Panc1 (cell line): ENCODE measurements around the gene PERCC1. TPM values are rescaled to one million over a fixed set of nuclear protein-coding genes. Genes with fewer than 3 reads are reported as not detected.

ENCODE experiments used
- ATAC-seq: fragments of 200-7000 bp; cut with Tn5 transposase; 2 replicates; pipeline ENCODE4 v1.9.1; 2020; ENCODE audit warnings: mild to moderate bottlenecking, moderate library complexity
- BruUV-seq: library from RNA; stranded (reverse); fragments of 400-500 nt; replicated peaks from 2 replicates; lab custom pipeline; 2021; lab: Mats Ljungman, UMichigan
- CTCF ChIA-PET: fragments of 300-600 bp; sonication (Branson Sonifier 250); formaldehyde crosslinking; loops from one replicate; lab custom pipeline; 2022; ENCODE audit warnings: antibody characterized with exemption; lab: Charles Lee
- POLR2A ChIA-PET: fragments of 300-600 bp; sonication (Branson Sonifier 250); formaldehyde crosslinking; loops from one replicate; lab custom pipeline; 2022; ENCODE audit warnings: antibody characterized with exemption; lab: Charles Lee
- DNase-seq: peaks from one replicate; pipeline ENCODE4 v3.0.0-alpha.2; 2010; ENCODE audit warnings: low read depth, low spot score
- H3K27ac ChIP-seq: 2 replicates; pipeline ENCODE4 v1.5.1; 2011; ENCODE audit warnings: mild to moderate bottlenecking, low read length, inconsistent platforms
- H3K27me3 ChIP-seq: fragments of 200-500 bp; sonication (Bioruptor generic); 2 replicates; pipeline ENCODE4 v1.6.0; 2014; ENCODE audit warnings: low read length, inconsistent platforms; ENCODE audit not compliant: control insufficient read depth, insufficient read depth
- H3K36me3 ChIP-seq: fragments of 200-500 bp; sonication (Bioruptor generic); 2 replicates; pipeline ENCODE4 v1.5.1; 2014; ENCODE audit warnings: inconsistent platforms, mild to moderate bottlenecking, low read length, moderate library complexity; ENCODE audit not compliant: control insufficient read depth, insufficient read depth
- H3K4me1 ChIP-seq: 2 replicates; pipeline ENCODE4 v1.5.1; 2011; ENCODE audit warnings: inconsistent platforms, mild to moderate bottlenecking, low read length, moderate library complexity; ENCODE audit not compliant: control insufficient read depth, insufficient read depth
- H3K4me3 ChIP-seq, 2 experiments: 2 replicates each; pipeline ENCODE4 v1.5.1; 2011 to 2012; ENCODE audit warnings: low read depth in 2 of 2, low read length in 2 of 2, mild to moderate bottlenecking in 2 of 2, inconsistent platforms in 1 of 2, moderate library complexity in 1 of 2
- H3K9me3 ChIP-seq: fragments of 200-500 bp; sonication (Bioruptor generic); 2 replicates; pipeline ENCODE4 v1.5.1; 2014; ENCODE audit warnings: low read depth, mild to moderate bottlenecking, inconsistent platforms, low read length, moderate library complexity; ENCODE audit not compliant: control insufficient read depth, insufficient read depth
- POLR2AphosphoS5 ChIP-seq: IDR thresholded peaks from 2 replicates; pipeline ENCODE4 v1.6.1; 2012; ENCODE audit warnings: mild to moderate bottlenecking, low read depth, low read length, moderate library complexity
- SIN3A ChIP-seq: IDR thresholded peaks from 2 replicates; pipeline ENCODE4 v1.6.1; 2012; ENCODE audit warnings: low read depth, mild to moderate bottlenecking, low read length, moderate library complexity, borderline replicate concordance; ENCODE audit not compliant: insufficient read depth
- TCF7L2 ChIP-seq: IDR thresholded peaks from 2 replicates; pipeline ENCODE4 v1.6.1; 2011; ENCODE audit warnings: mild to moderate bottlenecking, low read depth, low read length, inconsistent platforms
- in situ Hi-C: cut with HindIII; loops from 2 replicates; pipeline ENCODE4 v1.10.0; 2016; ENCODE audit warnings: low sequenced_read_pairs, low pct_unique_long_range_greater_than_20kb
- intact Hi-C: fragments of 100-400 bp; cut with micrococcal nuclease; formaldehyde crosslinking; loops from one replicate; pipeline ENCODE4 v1.10.0; 2022; ENCODE audit not compliant: unreplicated experiment
- total RNA-seq: library from RNA; stranded (reverse); gene quantifications from one replicate; pipeline ENCODE4 v1.2.1, GENCODE V29; 2021; ENCODE audit not compliant: unreplicated experiment
- TF ChIP-seq, protein P1 (sequence below): fragments of 450-650 bp; IDR thresholded peaks from 2 replicates; pipeline ENCODE4 v1.5.1; 2017; ENCODE audit warnings: mild to moderate bottlenecking
- TF ChIP-seq, protein P2 (sequence below), 2 experiments: IDR thresholded peaks; 2 replicates each; pipeline ENCODE4 v1.6.1; 2011 to 2012; ENCODE audit warnings: low read depth in 2 of 2, control low read depth in 1 of 2, low read length in 1 of 2, mild to moderate bottlenecking in 1 of 2, moderate library complexity in 1 of 2; ENCODE audit not compliant: insufficient read depth in 1 of 2

Gene PERCC1
- total RNA-seq, 1 experiment from 2014 or later = not detected

DNA sequence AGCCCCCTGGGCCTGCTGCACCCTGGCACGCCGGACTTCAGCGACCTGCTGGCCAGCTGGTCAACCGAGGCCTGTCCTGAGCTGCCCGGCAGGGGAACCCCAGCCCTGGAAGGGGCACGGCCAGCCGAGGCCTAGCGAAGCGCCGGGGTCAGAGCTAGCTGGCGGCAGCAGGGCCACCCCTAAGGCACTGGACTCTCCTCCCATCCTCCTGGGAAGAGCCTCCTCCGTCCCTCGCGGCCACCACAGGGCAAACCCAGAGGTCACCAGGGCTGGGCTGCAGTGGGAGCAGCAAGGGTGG lies 2.3 kb downstream of the PERCC1 start:
- in situ Hi-C loops = no loop called here
- POLR2A ChIA-PET = no interaction called here

DNA sequence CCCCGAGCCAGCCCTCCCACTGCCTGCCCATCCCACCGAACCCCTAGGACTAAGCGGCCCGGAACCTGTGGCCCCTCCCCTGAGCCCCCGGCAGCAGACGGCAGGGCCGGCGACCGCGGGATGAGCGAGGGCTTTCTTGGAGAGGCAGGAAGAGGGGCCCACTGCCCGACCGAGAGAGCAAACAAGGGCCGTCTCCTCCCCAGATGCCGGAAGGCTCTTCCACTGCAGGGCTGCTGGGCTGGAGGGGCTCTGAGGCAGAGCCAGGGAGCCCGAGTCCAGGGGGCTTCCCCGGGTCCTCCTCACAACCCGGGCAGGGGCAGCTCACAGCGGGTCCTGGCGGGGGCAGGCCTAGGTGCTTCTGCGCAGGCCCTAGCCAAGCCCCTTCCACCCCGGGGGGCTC lies 2.9 kb downstream of the PERCC1 start:
- no peak for TF ChIP-seq POLR2AphosphoS5
- TF ChIP-seq, protein P1, sequence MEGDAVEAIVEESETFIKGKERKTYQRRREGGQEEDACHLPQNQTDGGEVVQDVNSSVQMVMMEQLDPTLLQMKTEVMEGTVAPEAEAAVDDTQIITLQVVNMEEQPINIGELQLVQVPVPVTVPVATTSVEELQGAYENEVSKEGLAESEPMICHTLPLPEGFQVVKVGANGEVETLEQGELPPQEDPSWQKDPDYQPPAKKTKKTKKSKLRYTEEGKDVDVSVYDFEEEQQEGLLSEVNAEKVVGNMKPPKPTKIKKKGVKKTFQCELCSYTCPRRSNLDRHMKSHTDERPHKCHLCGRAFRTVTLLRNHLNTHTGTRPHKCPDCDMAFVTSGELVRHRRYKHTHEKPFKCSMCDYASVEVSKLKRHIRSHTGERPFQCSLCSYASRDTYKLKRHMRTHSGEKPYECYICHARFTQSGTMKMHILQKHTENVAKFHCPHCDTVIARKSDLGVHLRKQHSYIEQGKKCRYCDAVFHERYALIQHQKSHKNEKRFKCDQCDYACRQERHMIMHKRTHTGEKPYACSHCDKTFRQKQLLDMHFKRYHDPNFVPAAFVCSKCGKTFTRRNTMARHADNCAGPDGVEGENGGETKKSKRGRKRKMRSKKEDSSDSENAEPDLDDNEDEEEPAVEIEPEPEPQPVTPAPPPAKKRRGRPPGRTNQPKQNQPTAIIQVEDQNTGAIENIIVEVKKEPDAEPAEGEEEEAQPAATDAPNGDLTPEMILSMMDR = no peak
- TF ChIP-seq, protein P2, sequence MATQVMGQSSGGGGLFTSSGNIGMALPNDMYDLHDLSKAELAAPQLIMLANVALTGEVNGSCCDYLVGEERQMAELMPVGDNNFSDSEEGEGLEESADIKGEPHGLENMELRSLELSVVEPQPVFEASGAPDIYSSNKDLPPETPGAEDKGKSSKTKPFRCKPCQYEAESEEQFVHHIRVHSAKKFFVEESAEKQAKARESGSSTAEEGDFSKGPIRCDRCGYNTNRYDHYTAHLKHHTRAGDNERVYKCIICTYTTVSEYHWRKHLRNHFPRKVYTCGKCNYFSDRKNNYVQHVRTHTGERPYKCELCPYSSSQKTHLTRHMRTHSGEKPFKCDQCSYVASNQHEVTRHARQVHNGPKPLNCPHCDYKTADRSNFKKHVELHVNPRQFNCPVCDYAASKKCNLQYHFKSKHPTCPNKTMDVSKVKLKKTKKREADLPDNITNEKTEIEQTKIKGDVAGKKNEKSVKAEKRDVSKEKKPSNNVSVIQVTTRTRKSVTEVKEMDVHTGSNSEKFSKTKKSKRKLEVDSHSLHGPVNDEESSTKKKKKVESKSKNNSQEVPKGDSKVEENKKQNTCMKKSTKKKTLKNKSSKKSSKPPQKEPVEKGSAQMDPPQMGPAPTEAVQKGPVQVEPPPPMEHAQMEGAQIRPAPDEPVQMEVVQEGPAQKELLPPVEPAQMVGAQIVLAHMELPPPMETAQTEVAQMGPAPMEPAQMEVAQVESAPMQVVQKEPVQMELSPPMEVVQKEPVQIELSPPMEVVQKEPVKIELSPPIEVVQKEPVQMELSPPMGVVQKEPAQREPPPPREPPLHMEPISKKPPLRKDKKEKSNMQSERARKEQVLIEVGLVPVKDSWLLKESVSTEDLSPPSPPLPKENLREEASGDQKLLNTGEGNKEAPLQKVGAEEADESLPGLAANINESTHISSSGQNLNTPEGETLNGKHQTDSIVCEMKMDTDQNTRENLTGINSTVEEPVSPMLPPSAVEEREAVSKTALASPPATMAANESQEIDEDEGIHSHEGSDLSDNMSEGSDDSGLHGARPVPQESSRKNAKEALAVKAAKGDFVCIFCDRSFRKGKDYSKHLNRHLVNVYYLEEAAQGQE (IDR thresholded peaks at IDR 0.05; ENCODE audit: insufficient read depth in 1 of 2, low read depth in 2 of 2, low read length in 1 of 2) = no peak
- TF ChIP-seq SIN3A = no peak
- TF ChIP-seq TCF7L2 = no peak
- no TSS peak for BruUV-seq
- Histone ChIP-seq H3K4me3 (no peak overlapping the region), H3K27ac (no peak overlapping the region), H3K36me3 (no peaks in the 10 kb centered on the region), H3K9me3 (no peaks in the 10 kb centered on the region), H3K27me3 (no peaks in the 10 kb centered on the region), H3K4me1 (no peaks in the 10 kb centered on the region)
- intact Hi-C loops = no loop called here
- in situ Hi-C loops = no loop called here
- POLR2A ChIA-PET = no interaction called here
- no peak for ATAC-seq
- no peak for DNase-seq
- CTCF ChIA-PET = no interaction called here

More for the DNA sequence above, 2.3 kb downstream of the PERCC1 start:
- H3K27ac ChIP-seq = no peak overlapping the region
- CTCF ChIA-PET = no interaction called here
- no TSS peak for BruUV-seq
- no peaks in the 10 kb centered on the region for H3K4me1 ChIP-seq
- no peak overlapping the region for H3K4me3 ChIP-seq
- no peaks in the 10 kb centered on the region for H3K36me3 ChIP-seq
- H3K9me3 ChIP-seq = no peaks in the 10 kb centered on the region
- intact Hi-C loops = no loop called here
- no peak for DNase-seq
- no peak for ATAC-seq
- H3K27me3 ChIP-seq = no peaks in the 10 kb centered on the region
- TF ChIP-seq, protein P1 = no peak
- TF ChIP-seq, protein P2 (IDR thresholded peaks at IDR 0.05; ENCODE audit: insufficient read depth in 1 of 2, low read depth in 2 of 2, low read length in 1 of 2) = no peak
- TF ChIP-seq POLR2AphosphoS5 (no peak), SIN3A (no peak), TCF7L2 (no peak)
